CD8-positive, alpha-beta memory T cell (primary cell): ENCODE measurements around the gene INO80. TPM values are rescaled to one million over a fixed set of nuclear protein-coding genes. Genes with fewer than 3 reads are reported as not detected.
"Not testable (repeated sequence)": the region's sequence is repeated elsewhere in the genome, so short reads cannot be mapped to it uniquely, and the experiment has no call there.

Source experiments
- CTCF ChIA-PET: fragments of 350-600 bp; sonication (Branson Sonifier 250); formaldehyde crosslinking; loops from one replicate; lab custom pipeline; 2021; ENCODE audit warnings: antibody characterized with exemption; lab: Charles Lee
- POLR2A ChIA-PET: fragments of 350-600 bp; sonication (Branson Sonifier 250); formaldehyde crosslinking; loops from one replicate; lab custom pipeline; 2021; ENCODE audit warnings: antibody characterized with exemption; lab: Charles Lee
- DNase-seq, 5 donors: peaks; one replicate each; pipeline versions ENCODE4 v3.0.0 to v3.0.0-alpha.2; 2020 to 2022; ENCODE audit warnings: mixed read lengths in 1 of 5
- H3K27ac ChIP-seq: one replicate; pipeline ENCODE4 v1.7.0; 2013; ENCODE audit warnings: low read depth, mild to moderate bottlenecking, low read length, moderate library complexity
- H3K27me3 ChIP-seq: 2 replicates; pipeline ENCODE4 v1.7.0; 2013; ENCODE audit warnings: low read length, mild to moderate bottlenecking; ENCODE audit not compliant: insufficient read depth, poor library complexity, severe bottlenecking
- H3K36me3 ChIP-seq: 2 replicates; pipeline ENCODE4 v1.7.0; 2013; ENCODE audit warnings: mild to moderate bottlenecking, low read length, moderate library complexity; ENCODE audit not compliant: insufficient read depth
- H3K4me1 ChIP-seq: 2 replicates; pipeline ENCODE4 v1.7.0; 2013; ENCODE audit warnings: mild to moderate bottlenecking, low read length, moderate library complexity; ENCODE audit not compliant: insufficient read depth
- H3K4me3 ChIP-seq: 2 replicates; pipeline ENCODE4 v1.7.0; 2013; ENCODE audit warnings: mild to moderate bottlenecking, low read length
- H3K9me3 ChIP-seq: 2 replicates; pipeline ENCODE4 v1.7.0; 2013; ENCODE audit warnings: mild to moderate bottlenecking, low read length
- H3K27ac Mint-ChIP-seq, 8 donors: one replicate each; pipeline ENCODE4 v1.8.0; 2020 to 2021; ENCODE audit warnings: mixed read lengths in 8 of 8, mild to moderate bottlenecking in 6 of 8, inconsistent platforms in 3 of 8, moderate library complexity in 3 of 8
- H3K27me3 Mint-ChIP-seq, 2 donors: one replicate each; pipeline ENCODE4 v1.8.0; 2020 to 2021; ENCODE audit warnings: mixed read lengths in 2 of 2, mild to moderate bottlenecking in 1 of 2, moderate library complexity in 1 of 2
- H3K36me3 Mint-ChIP-seq, 3 donors: one replicate each; pipeline ENCODE4 v1.8.0; 2020 to 2021; ENCODE audit warnings: mixed read lengths in 3 of 3, inconsistent platforms in 1 of 3, mild to moderate bottlenecking in 1 of 3
- H3K4me1 Mint-ChIP-seq, 3 donors: one replicate each; pipeline ENCODE4 v1.8.0; 2020 to 2021; ENCODE audit warnings: mixed read lengths in 3 of 3, inconsistent platforms in 1 of 3, mild to moderate bottlenecking in 1 of 3
- H3K4me3 Mint-ChIP-seq, 7 donors: one replicate each; pipeline ENCODE4 v1.8.0; 2020 to 2021; ENCODE audit warnings: mixed read lengths in 7 of 7, mild to moderate bottlenecking in 6 of 7, moderate library complexity in 4 of 7, inconsistent platforms in 2 of 7
- H3K9me3 Mint-ChIP-seq, 5 donors: one replicate each; pipeline ENCODE4 v1.8.0; 2020 to 2022; ENCODE audit warnings: mixed read lengths in 5 of 5, mild to moderate bottlenecking in 3 of 5, moderate library complexity in 2 of 5, inconsistent platforms in 1 of 5
- polyA plus RNA-seq: library from polyadenylated mRNA; unstranded; fragments of 300-500 nt; fragmentation: Illumina TruSeq; gene quantifications from one replicate; pipeline ENCODE4 v1.2.3, GENCODE V29; 2021
- total RNA-seq, 2 experiments: library from RNA; stranded (reverse); gene quantifications; one replicate each; pipeline ENCODE4 v1.2.3, GENCODE V29; 2021

INO80 gene
- total and polyA plus RNA-seq, 3 experiments from 2014 or later: 7.2 to 29.2 (median 26.3) TPM

DNA sequence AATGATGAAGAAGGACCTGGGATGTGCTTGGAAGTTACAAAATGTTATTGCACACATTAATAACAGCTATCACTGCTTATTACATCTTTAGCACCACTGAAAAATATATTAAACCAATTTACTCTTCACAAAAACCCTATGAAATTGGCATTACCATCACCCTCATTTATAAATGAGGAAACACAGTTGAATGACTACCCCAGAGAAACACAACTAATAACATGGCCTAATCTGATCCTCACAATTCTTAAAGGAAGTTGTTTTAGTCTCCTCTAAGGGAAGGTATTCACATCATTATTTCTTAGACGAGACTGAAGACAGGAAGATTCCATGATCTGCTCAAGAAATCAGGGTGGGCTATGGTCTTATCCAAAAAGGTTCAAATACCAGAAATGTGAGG is 35.9 kb downstream of the INO80 start:
- Mint-ChIP-seq H3K27me3 (no peaks in the 10 kb centered on the region), H3K36me3 (peaks cover 13 to 83% (median 13%) of the 10 kb centered on the region in 3 donors), H3K9me3 (no peaks in the 10 kb centered on the region), H3K27ac (peak overlapping the region in 1 of 8 donors; percentile 43), H3K4me1 (no peaks in the 10 kb centered on the region), H3K4me3 (no peak overlapping the region)
- Histone ChIP-seq H3K27me3 (no peaks in the 10 kb centered on the region), H3K27ac (no peak overlapping the region), H3K9me3 (no peaks in the 10 kb centered on the region), H3K4me1 (no peaks in the 10 kb centered on the region), H3K4me3 (no peak overlapping the region), H3K36me3 (peaks cover 36% of the 10 kb centered on the region)
- ChIA-PET CTCF (no interaction called here), POLR2A (no interaction called here)
- DNase-seq: no peak

DNA sequence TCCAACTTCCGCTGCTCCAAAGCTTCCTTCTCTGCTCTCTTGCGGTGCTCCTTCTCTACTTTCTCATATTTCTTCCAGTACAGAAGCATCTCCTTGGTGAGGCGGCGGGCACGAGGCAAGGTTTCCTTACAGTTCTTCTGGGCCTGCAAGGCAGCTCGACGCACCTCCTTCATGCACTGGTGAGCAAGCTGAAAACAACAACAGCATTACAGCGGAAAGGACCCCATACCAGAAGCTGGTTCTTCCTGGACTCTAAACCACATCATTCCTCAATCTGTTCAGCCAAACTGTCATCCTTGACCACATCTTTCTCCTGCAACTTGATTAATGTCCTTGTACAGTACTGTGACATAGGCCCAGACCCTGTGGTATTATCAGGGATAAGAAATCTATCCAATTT is 36.4 kb downstream of the INO80 start:
- no peaks in the 10 kb centered on the region for H3K27me3 Mint-ChIP-seq
- H3K4me3 ChIP-seq: no peak overlapping the region
- H3K9me3 ChIP-seq: no peaks in the 10 kb centered on the region
- H3K27ac ChIP-seq: no peak overlapping the region
- H3K4me3 Mint-ChIP-seq: no peak overlapping the region
- POLR2A ChIA-PET: no interaction called here
- CTCF ChIA-PET: no interaction called here
- H3K36me3 ChIP-seq: peaks cover 35% of the 10 kb centered on the region
- H3K4me1 ChIP-seq: no peaks in the 10 kb centered on the region
- no peak for DNase-seq
- no peaks in the 10 kb centered on the region for H3K9me3 Mint-ChIP-seq
- no peaks in the 10 kb centered on the region for H3K27me3 ChIP-seq
- peaks cover 13 to 83% (median 16%) of the 10 kb centered on the region in 3 donors for H3K36me3 Mint-ChIP-seq
- no peaks in the 10 kb centered on the region for H3K4me1 Mint-ChIP-seq
- peak overlapping the region in 1 of 8 donors; percentile 21 for H3K27ac Mint-ChIP-seq

DNA sequence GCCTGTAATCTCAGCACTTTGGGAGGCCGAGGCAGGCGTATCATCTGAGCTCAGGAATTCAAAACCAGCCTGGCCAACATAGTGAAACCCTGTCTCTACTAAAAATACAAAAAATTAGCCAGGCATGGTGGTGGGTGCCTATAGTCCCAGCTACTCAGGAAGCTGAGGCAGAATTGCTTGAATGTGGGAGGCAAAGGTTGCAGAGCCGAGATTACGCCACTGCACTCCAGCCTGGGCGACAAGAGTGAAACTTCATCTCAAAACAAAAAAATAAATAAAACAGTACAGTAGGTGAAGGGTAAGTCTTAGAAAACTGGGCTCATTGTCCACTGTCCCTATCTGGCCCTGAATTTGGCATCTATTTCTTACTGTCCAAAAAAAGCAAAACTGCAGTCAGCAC is 37.2 kb downstream of the INO80 start:
- H3K4me1 Mint-ChIP-seq, H3K9me3 ChIP-seq, POLR2A ChIA-PET, DNase-seq, H3K27ac Mint-ChIP-seq, H3K9me3 Mint-ChIP-seq, CTCF ChIA-PET, H3K4me3 ChIP-seq, H3K4me1 ChIP-seq, H3K27me3 ChIP-seq, H3K27me3 Mint-ChIP-seq, H3K27ac ChIP-seq: not testable (repeated sequence)
- H3K36me3 Mint-ChIP-seq: peaks cover 12 to 85% (median 17%) of the 10 kb centered on the region in 3 donors
- peak overlapping the region in 1 of 7 donors; percentile 28 for H3K4me3 Mint-ChIP-seq
- peaks cover 43% of the 10 kb centered on the region for H3K36me3 ChIP-seq

GRCh38 chr15:41078125-41078524 is 38.0 kb downstream of the INO80 start:
- Histone ChIP-seq H3K27me3 (no peaks in the 10 kb centered on the region), H3K4me3 (no peak overlapping the region), H3K36me3 (peaks cover 49% of the 10 kb centered on the region), H3K27ac (no peak overlapping the region), H3K4me1 (no peaks in the 10 kb centered on the region), H3K9me3 (no peaks in the 10 kb centered on the region)
- no peaks in the 10 kb centered on the region for H3K4me1 Mint-ChIP-seq
- POLR2A ChIA-PET: no interaction called here
- no peak for DNase-seq
- H3K9me3 Mint-ChIP-seq: no peaks in the 10 kb centered on the region
- H3K36me3 Mint-ChIP-seq: peaks cover 10 to 86% (median 17%) of the 10 kb centered on the region in 3 donors
- no peak overlapping the region for H3K27ac Mint-ChIP-seq
- no peaks in the 10 kb centered on the region for H3K27me3 Mint-ChIP-seq
- no peak overlapping the region for H3K4me3 Mint-ChIP-seq
- CTCF ChIA-PET: no interaction called here

GRCh38 chr15:41073028-41073427 is 43.1 kb downstream of the INO80 start:
- Histone ChIP-seq H3K27me3 (no peaks in the 10 kb centered on the region), H3K4me1 (no peaks in the 10 kb centered on the region), H3K9me3 (no peaks in the 10 kb centered on the region), H3K4me3 (no peak overlapping the region), H3K27ac (no peak overlapping the region), H3K36me3 (peaks cover 38% of the 10 kb centered on the region)
- Mint-ChIP-seq H3K27me3 (no peaks in the 10 kb centered on the region), H3K9me3 (no peaks in the 10 kb centered on the region), H3K27ac (no peak overlapping the region), H3K36me3 (peaks cover 9 to 81% (median 16%) of the 10 kb centered on the region in 3 donors), H3K4me1 (no peaks in the 10 kb centered on the region), H3K4me3 (no peak overlapping the region)
- no peak for DNase-seq
- ChIA-PET POLR2A (interaction anchor here (0.6 kb wide), 1 partner anchor 1667 kb away, joined by 7 read pairs; no protein-coding TSS in a partner anchor), CTCF (interaction anchor here (2.0 kb wide), 1 partner anchor 169 kb away, joined by 6 read pairs; no protein-coding TSS in a partner anchor)

DNA sequence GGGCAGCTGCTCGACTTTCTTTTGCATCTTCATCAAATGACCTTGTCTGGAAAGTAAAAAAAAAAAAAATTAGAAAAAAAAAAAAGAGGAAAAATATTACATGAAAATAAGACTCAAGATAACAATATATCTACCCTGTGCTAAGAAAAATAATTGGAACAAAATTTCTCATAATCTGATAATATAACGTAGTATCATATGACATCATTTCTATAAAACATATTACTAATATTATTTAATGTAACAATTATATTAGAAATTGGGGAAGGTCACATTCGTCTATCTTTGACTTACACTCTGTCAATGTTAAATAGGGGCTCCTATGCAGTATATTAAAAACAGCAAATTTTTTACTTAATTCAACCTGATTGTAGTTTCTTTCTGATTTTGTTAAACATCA is 44.1 kb downstream of the INO80 start:
- Histone ChIP-seq H3K4me3 (no peak overlapping the region), H3K9me3 (no peaks in the 10 kb centered on the region), H3K27ac (no peak overlapping the region), H3K4me1 (no peaks in the 10 kb centered on the region), H3K27me3 (no peaks in the 10 kb centered on the region), H3K36me3 (peaks cover 37% of the 10 kb centered on the region)
- Mint-ChIP-seq H3K4me3 (no peak overlapping the region), H3K36me3 (peaks cover 16 to 83% (median 22%) of the 10 kb centered on the region in 3 donors), H3K27ac (no peak overlapping the region), H3K27me3 (no peaks in the 10 kb centered on the region), H3K9me3 (no peaks in the 10 kb centered on the region), H3K4me1 (no peaks in the 10 kb centered on the region)
- ChIA-PET POLR2A (no interaction called here), CTCF (interaction anchor here (2.0 kb wide), 1 partner anchor 168 kb away, joined by 6 read pairs; no protein-coding TSS in a partner anchor)
- no peak for DNase-seq

DNA sequence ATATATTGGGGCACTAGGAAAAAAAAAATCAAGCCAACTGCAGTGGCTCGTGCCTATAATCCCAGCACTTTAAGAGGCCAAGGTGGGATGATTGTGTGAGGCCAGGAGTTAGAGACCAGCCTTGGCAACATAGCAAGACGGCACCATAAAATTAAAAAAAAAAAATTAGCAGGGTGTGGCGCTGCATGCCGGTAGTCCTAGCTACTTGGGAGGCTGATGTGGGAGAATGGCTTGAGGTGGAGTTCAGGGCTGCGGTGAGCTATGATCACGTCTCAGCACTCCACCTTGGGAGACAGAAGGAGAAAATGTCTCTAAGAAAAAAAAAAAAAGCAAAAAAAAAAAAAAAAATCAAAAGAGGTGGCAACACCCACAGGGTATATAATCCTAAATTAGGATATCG is 49.6 kb downstream of the INO80 start:
- ChIA-PET CTCF (interaction anchor here (0.8 to 1.3 kb wide), 2 partner anchors 10 to 152 kb away, joined by 3 to 5 read pairs; no protein-coding TSS in a partner anchor), POLR2A (no interaction called here)
- Histone ChIP-seq H3K27ac (no peak overlapping the region), H3K4me1 (no peaks in the 10 kb centered on the region), H3K4me3 (no peak overlapping the region), H3K27me3 (no peaks in the 10 kb centered on the region), H3K9me3 (no peaks in the 10 kb centered on the region), H3K36me3 (peaks cover 21% of the 10 kb centered on the region)
- Mint-ChIP-seq H3K9me3 (peaks cover 3 to 7% (median 3%) of the 10 kb centered on the region in 5 donors), H3K27me3 (no peaks in the 10 kb centered on the region), H3K4me3 (no peak overlapping the region), H3K27ac (no peak overlapping the region), H3K36me3 (peaks cover 39 to 82% (median 40%) of the 10 kb centered on the region in 3 donors), H3K4me1 (no peaks in the 10 kb centered on the region)
- no peak for DNase-seq

DNA sequence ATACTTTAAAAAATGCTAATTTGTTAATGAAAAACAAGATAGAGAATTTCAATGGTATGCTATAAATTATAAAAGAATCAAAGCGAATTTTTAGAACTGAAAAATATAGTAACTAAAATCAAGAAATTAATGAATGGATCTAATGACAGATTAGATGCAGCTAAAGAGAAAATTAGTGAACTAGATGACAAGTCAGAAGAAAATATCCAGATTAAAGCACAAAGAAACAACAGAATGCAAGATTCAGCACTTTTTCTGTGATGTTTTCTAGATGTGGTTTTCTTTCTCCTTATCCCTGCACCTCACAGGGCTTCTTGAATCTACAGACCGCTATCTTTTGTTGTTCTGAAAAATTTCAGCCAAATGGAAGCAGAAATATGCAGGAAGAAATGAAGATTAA is 54.4 kb downstream of the INO80 start:
- POLR2A ChIA-PET: no interaction called here
- Histone ChIP-seq H3K36me3 (peaks cover 16% of the 10 kb centered on the region), H3K4me3 (no peak overlapping the region), H3K9me3 (no peaks in the 10 kb centered on the region), H3K27ac (no peak overlapping the region), H3K4me1 (no peaks in the 10 kb centered on the region), H3K27me3 (no peaks in the 10 kb centered on the region)
- no peaks in the 10 kb centered on the region for H3K4me1 Mint-ChIP-seq
- CTCF ChIA-PET: no interaction called here
- H3K27ac Mint-ChIP-seq: no peak overlapping the region
- peaks cover 42 to 79% (median 42%) of the 10 kb centered on the region in 3 donors for H3K36me3 Mint-ChIP-seq
- peaks cover 3 to 10% (median 3%) of the 10 kb centered on the region in 5 donors for H3K9me3 Mint-ChIP-seq
- no peak for DNase-seq
- no peak overlapping the region for H3K4me3 Mint-ChIP-seq
- H3K27me3 Mint-ChIP-seq: no peaks in the 10 kb centered on the region
